ENCODE results near the gene ZNF311. TPM values are rescaled to one million over a fixed set of nuclear protein-coding genes. Genes with fewer than 3 reads are reported as not detected.
A peak's percentile ranks its signal among the peaks of the same experiment; 100 is the strongest.

ZNF311 gene
- total and polyA plus RNA-seq, 11 donors: 0.07 to 0.84 (median 0.21) TPM; not detected in 2

- DNase-seq (no peak), ATAC-seq (no peak)
- intact Hi-C loops (cut with DNase I): no loop called here
- Histone ChIP-seq H3K4me1 (no peaks in the 10 kb centered on the region), H3K27me3 (peaks cover 0 to 24% (median 0%) of the 10 kb centered on the region in 9 donors), H3K4me3 (no peak overlapping the region), H3K36me3 (peaks cover 0 to 5% (median 0%) of the 10 kb centered on the region in 9 donors), H3K9me3 (no peaks in the 10 kb centered on the region), H3K27ac (no peak overlapping the region)
- 92 to 96% (median 93%) methylated on average over 8 of the region's 8 CpGs for WGBS, 4 donors
- TF ChIP-seq CTCF (IDR thresholded peaks at IDR 0.05) (no peak), POLR2A (IDR thresholded peaks at IDR 0.05) (no peak)
Measured at GRCh38 chr6:28995093-28995650, 9.9 kb downstream of the ZNF311 start.

- peak in 5 of 12 donors; percentile 28 to 43 (median 33) for TF ChIP-seq CTCF (IDR thresholded peaks at IDR 0.05)
- no peak for TF ChIP-seq POLR2A (IDR thresholded peaks at IDR 0.05)
- Histone ChIP-seq H3K27ac (peak overlapping the region in 1 of 12 donors; percentile 14), H3K36me3 (no peaks in the 10 kb centered on the region), H3K4me1 (peaks cover 0 to 12% (median 1%) of the 10 kb centered on the region in 12 donors), H3K9me3 (peaks cover 0 to 8% (median 0%) of the 10 kb centered on the region in 12 donors), H3K4me3 (peak overlapping the region in 10 of 12 donors; percentile 1 to 48 (median 26)), H3K27me3 (peaks cover 0 to 39% (median 0%) of the 10 kb centered on the region in 9 donors)
- ATAC-seq (peak in 3 of 4 donors; percentile 29 to 73 (median 34)), DNase-seq (peak; percentile 43 to 77 (median 45))
- 5 to 13% (median 9%) methylated on average over 46 to 48 of the region's 48 CpGs for WGBS, 4 donors
- intact Hi-C loops (cut with DNase I): loop anchor here in 8 of 10 donors (10.0 kb wide), 5 partner anchors 64 to 1094 kb away; partner anchors contain the start of gene TRIM27 (in 3 of the 8)
Measured at GRCh38 chr6:28988536-28989311, 16.4 kb downstream of the ZNF311 start.

GRCh38 chr6:28985462-28986164 lies 19.5 kb downstream of the ZNF311 start:
- Histone ChIP-seq H3K27me3 (peaks cover 0 to 23% (median 0%) of the 10 kb centered on the region in 9 donors), H3K36me3 (no peaks in the 10 kb centered on the region), H3K9me3 (peaks cover 0 to 8% (median 0%) of the 10 kb centered on the region in 12 donors), H3K27ac (peak overlapping the region; percentile 29 to 85 (median 66)), H3K4me1 (peaks cover 0 to 29% (median 3%) of the 10 kb centered on the region in 12 donors), H3K4me3 (peak overlapping the region; percentile 15 to 67 (median 58))
- intact Hi-C loops (cut with DNase I): loop anchor here in 8 of 10 donors (1.0 to 10.0 kb wide), 7 partner anchors 19 to 1091 kb away; partner anchors contain the start of genes TRIM27 (in 3 of the 8) and ZNF311 (in 1 of the 8)
- DNase-seq (peak; percentile 81 to 89 (median 84)), ATAC-seq (peak; percentile 68 to 93 (median 84))
- no peak for TF ChIP-seq POLR2A (IDR thresholded peaks at IDR 0.05)
- no peak for TF ChIP-seq CTCF (IDR thresholded peaks at IDR 0.05)
- 8 to 10% (median 9%) methylated on average over 30 to 31 of the region's 31 CpGs for WGBS, 4 donors
